ENCODE results near the gene CPNE6. TPM values are rescaled to one million over a fixed set of nuclear protein-coding genes. Genes with fewer than 3 reads are reported as not detected.

CPNE6 gene
- total RNA-seq, 1 donor from 2014 or later, result not detected

- Histone ChIP-seq H4K20me1 (ENCODE audit: low read depth) (no peaks in the 10 kb centered on the region), H3K79me2 (ENCODE audit: low read depth) (no peaks in the 10 kb centered on the region), H3K9ac (no peak overlapping the region), H3K27me3 (no peaks in the 10 kb centered on the region), H3F3A (ENCODE audit: low read depth) (peaks cover 11% of the 10 kb centered on the region), H3K4me3 (no peak overlapping the region), H3K36me3 (no peaks in the 10 kb centered on the region), H2AFZ (replicated peaks) (no peak overlapping the region), H3K4me1 (peaks cover 21% of the 10 kb centered on the region), H3K27ac (no peak overlapping the region), H3K9me3 (ENCODE audit: low read depth) (no peaks in the 10 kb centered on the region), H3K4me2 (no peak overlapping the region)
- Mint-ChIP-seq H3K36me3 (no peaks in the 10 kb centered on the region), H3K4me1 (peaks cover 18% of the 10 kb centered on the region), H3K27ac (no peak overlapping the region), H3K4me3 (no peak overlapping the region), H3K9me3 (no peaks in the 10 kb centered on the region), H3K27me3 (ENCODE audit: insufficient read depth, low read depth) (peaks cover 11% of the 10 kb centered on the region)
- TF ChIP-seq EZH2 (IDR thresholded peaks at IDR 0.05), result no peak
- no peak for TF ChIP-seq EZH2phosphoT487 (IDR thresholded peaks at IDR 0.05)
- no peak for TF ChIP-seq CTCF (IDR thresholded peaks at IDR 0.05)
- DNase-seq (ENCODE audit: low spot score), result no peak
These were observed 3.5 kb downstream of the CPNE6 start for GRCh38 chr14:24074625-24075484.

GRCh38 chr14:24075485-24076301 lies 4.3 kb downstream of the CPNE6 start:
- no peak overlapping the region for H3K4me3 ChIP-seq
- TF ChIP-seq EZH2phosphoT487 (IDR thresholded peaks at IDR 0.05) (no peak), CTCF (IDR thresholded peaks at IDR 0.05) (no peak), EZH2 (IDR thresholded peaks at IDR 0.05) (no peak)

DNA sequence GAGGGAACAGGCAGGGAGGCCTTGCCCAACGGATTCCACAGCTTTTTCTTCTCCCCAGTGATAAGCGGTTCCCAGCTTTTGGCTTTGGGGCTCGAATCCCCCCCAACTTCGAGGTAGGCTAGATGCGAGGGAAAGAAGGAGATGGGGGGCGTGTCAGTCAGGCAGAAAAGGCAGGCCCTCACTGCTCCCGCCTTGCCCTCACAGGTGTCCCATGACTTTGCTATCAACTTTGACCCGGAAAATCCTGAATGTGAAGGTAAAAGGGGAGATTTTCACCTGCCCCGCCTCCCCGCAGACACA lies 4.9 kb downstream of the CPNE6 start:
- Histone ChIP-seq H3K36me3 (no peaks in the 10 kb centered on the region), H2AFZ (replicated peaks) (no peak overlapping the region), H3K9ac (no peak overlapping the region), H3K27ac (no peak overlapping the region), H3K79me2 (ENCODE audit: low read depth) (no peaks in the 10 kb centered on the region), H3K4me2 (no peak overlapping the region), H3K4me1 (peaks cover 32% of the 10 kb centered on the region), H3K4me3 (no peak overlapping the region), H3K9me3 (ENCODE audit: low read depth) (no peaks in the 10 kb centered on the region), H3F3A (ENCODE audit: low read depth) (peaks cover 22% of the 10 kb centered on the region), H3K27me3 (peaks cover 9% of the 10 kb centered on the region), H4K20me1 (ENCODE audit: low read depth) (no peaks in the 10 kb centered on the region)
- no peak overlapping the region for H3K4me3 Mint-ChIP-seq
- H3K27ac Mint-ChIP-seq, result no peak overlapping the region
- H3K4me1 Mint-ChIP-seq, result peaks cover 28% of the 10 kb centered on the region
- no peaks in the 10 kb centered on the region for H3K9me3 Mint-ChIP-seq
- TF ChIP-seq EZH2 (IDR thresholded peaks at IDR 0.05) (no peak), CTCF (IDR thresholded peaks at IDR 0.05) (no peak), EZH2phosphoT487 (IDR thresholded peaks at IDR 0.05) (no peak)
- no peak for DNase-seq (ENCODE audit: low spot score)
- no peaks in the 10 kb centered on the region for H3K36me3 Mint-ChIP-seq
- H3K27me3 Mint-ChIP-seq (ENCODE audit: insufficient read depth, low read depth), result peaks cover 21% of the 10 kb centered on the region

More at GRCh38 chr14:24075485-24076301, 4.3 kb downstream of the CPNE6 start:
- Mint-ChIP-seq H3K27ac (no peak overlapping the region), H3K4me3 (no peak overlapping the region), H3K36me3 (no peaks in the 10 kb centered on the region), H3K27me3 (ENCODE audit: insufficient read depth, low read depth) (peaks cover 18% of the 10 kb centered on the region), H3K4me1 (peaks cover 26% of the 10 kb centered on the region), H3K9me3 (no peaks in the 10 kb centered on the region)
- H3K27me3 ChIP-seq, result peaks cover 6% of the 10 kb centered on the region
- H2AFZ ChIP-seq (replicated peaks), result no peak overlapping the region
- peaks cover 19% of the 10 kb centered on the region for H3F3A ChIP-seq (ENCODE audit: low read depth)
- DNase-seq (ENCODE audit: low spot score), result no peak
- no peaks in the 10 kb centered on the region for H3K79me2 ChIP-seq (ENCODE audit: low read depth)
- peaks cover 29% of the 10 kb centered on the region for H3K4me1 ChIP-seq
- H3K36me3 ChIP-seq, result no peaks in the 10 kb centered on the region
- no peak overlapping the region for H3K27ac ChIP-seq
- H3K4me2 ChIP-seq, result no peak overlapping the region
- no peaks in the 10 kb centered on the region for H3K9me3 ChIP-seq (ENCODE audit: low read depth)
- no peak overlapping the region for H3K9ac ChIP-seq
- no peaks in the 10 kb centered on the region for H4K20me1 ChIP-seq (ENCODE audit: low read depth)
